DMS 273 treated with DMSO at 0.1 percent for 48 hours (cell line): Measurements from ENCODE around the gene TSSK3.
"Not testable (repeated sequence)": the region's sequence is repeated elsewhere in the genome, so short reads cannot be mapped to it uniquely, and the experiment has no call there.

Experiments
- DNase-seq: peaks from one replicate; lab custom pipeline; 2025; lab: John Stamatoyannopoulos, UW

The TSSK3 gene

DNA sequence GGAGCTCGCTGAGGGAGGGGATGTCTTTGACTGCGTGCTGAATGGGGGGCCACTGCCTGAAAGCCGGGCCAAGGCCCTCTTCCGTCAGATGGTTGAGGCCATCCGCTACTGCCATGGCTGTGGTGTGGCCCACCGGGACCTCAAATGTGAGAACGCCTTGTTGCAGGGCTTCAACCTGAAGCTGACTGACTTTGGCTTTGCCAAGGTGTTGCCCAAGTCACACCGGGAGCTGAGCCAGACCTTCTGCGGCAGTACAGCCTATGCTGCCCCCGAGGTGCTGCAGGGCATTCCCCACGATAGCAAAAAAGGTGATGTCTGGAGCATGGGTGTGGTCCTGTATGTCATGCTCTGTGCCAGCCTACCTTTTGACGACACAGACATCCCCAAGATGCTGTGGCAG, 1.4 kb downstream of the TSSK3 start:
- no peak for DNase-seq

DNA sequence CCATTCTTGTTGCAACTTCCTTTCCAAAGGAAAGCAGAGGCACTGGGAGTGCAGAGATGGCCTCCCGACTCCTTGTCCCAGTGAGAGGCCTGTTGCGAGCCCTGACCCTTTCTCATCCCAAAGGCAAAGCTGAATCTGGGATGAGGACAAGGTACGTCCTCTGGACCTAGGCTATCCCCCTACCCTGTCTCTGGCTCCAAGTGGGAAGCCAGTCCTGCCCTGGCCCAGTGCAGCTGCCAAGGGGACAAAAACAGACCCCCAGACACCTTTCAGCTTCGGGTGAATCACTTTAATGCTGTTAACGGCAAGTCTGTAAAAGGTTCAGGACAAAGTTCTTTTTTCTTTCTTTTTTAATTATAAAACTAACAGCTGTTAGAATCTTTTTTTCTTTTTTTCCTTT, 2.5 kb downstream of the TSSK3 start:
- DNase-seq, result no peak

DNA sequence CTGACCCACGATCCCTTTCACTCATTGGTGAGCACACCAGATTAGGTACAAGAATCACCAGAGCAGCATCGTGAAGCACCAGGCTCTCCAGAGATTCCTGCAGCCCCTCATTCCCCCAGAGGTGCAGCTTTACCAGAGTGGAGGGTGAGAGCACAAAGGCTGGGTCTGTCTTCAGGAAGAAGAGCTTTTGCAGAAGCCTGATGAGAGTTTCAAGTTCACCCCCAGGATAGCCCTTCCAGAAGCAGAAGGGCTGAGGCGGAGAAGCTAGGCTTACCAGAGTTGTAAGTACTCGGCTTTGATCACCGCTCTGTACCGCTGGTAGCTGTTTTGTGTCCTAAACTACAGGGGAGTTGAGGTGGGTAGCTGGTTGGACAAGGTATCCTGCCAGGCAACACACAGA, 3.1 kb downstream of the TSSK3 start:
- no peak for DNase-seq

DNA sequence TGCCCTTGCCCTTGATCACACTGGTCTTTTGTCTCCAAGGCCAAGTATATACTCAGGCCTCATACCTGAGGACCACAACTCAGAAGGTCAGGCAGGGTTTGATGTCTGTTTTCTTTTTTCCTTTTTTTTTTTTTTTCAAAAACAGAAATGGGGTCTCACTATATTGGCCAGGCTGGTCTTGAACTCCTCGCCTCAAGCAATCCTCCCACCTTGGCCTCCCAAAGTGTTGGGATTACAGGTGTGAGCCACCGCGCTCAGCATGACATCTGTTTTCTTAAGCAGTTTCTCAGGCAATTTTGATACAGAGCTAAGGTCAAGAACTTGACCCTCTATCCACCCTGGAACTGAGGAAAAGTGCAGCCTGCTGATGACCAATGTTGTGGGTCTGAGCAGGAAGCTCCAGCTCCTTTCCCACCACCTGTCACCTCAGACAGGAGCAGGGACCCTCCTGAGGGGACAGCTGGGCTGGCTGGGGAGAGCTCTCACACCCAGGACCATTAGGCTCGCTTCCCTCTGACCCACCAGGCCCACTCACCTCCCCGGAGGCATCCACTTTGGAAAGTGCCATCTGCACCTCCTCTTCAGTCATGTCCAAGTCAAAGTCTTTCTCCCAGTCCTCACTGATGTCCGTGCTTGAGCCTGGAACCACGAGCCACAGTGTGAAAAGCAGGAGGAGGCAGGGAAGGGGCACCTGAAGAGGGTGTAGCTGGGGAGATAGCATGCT, 5.7 kb downstream of the TSSK3 start:
- no peak for DNase-seq

DNA sequence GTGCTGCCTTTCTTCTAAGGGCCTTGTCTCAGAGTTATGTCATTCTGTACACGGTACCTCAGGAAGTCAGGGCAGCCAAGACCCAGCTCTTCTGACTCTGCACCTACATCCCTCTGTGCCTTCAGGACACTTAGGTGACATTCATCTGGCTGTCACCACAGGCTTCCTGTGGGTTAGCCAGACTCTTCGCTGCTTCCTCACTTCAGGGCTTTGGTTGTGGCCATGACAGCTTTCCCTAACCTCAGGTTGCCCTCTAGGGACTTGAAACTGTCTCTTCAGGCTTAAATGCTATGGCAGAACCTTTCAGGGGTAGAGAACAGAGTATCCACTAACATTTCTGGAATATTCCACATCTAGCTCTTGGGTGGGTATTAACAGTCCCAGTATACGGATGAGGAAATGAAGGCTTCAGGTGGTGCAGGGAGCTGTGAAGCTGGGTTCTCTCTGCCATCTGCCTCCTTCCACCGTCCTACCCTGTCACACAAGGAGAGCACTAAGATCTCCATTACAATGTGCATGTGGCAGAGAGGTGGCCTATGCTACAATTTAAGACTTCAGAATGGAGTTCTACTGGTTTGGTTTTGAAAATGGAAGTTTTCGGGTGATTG, 9.9 kb downstream of the TSSK3 start:
- no peak for DNase-seq

DNA sequence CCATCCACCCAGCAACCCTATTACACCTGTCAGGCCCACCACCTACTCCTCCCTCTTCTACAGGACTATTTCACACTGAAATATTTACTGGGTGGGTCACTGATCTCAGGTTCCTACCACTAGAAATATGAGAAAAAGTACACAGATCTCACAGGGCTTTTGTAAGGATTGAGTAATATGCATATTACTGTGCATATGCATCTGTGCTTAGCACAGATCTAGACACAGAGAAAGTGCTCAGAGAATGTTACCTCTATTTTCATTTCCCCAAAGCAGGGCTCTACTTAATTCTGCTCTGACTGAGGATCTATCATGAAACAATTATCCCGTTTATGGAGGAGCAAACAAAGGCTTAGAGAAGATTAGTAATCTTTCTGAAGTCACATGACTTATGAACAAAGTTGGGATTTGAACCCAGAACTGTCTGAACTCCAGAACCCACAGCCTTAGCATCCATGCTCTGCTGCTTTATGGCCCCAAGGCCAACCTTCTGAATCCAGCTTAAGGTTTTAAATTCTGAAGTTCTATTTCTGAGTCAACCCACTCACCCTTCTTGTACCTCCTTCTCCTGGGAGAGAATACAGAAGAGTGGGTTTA, 11.8 kb downstream of the TSSK3 start:
- DNase-seq, result no peak

DNA sequence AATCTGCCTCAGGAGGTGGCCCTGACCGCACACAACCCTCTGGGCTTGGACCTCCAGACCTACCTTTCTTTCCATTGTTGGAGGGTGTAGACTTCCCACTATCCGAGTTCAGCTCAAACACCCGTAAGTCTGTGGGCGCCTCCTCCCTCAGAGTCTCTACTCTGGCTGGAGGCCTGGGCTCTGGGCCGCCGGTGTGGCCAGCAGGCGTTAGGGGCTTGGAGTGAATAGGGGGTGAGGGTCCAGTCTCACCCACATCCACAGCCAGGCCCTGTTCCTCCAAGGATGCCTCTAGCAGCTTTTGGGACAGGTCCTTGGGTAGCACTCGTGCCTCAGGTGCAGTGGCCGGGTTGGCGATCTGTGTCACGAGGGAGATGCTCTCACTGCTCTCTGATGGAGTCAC, 13.9 kb downstream of the TSSK3 start:
- DNase-seq, result no peak

DNA sequence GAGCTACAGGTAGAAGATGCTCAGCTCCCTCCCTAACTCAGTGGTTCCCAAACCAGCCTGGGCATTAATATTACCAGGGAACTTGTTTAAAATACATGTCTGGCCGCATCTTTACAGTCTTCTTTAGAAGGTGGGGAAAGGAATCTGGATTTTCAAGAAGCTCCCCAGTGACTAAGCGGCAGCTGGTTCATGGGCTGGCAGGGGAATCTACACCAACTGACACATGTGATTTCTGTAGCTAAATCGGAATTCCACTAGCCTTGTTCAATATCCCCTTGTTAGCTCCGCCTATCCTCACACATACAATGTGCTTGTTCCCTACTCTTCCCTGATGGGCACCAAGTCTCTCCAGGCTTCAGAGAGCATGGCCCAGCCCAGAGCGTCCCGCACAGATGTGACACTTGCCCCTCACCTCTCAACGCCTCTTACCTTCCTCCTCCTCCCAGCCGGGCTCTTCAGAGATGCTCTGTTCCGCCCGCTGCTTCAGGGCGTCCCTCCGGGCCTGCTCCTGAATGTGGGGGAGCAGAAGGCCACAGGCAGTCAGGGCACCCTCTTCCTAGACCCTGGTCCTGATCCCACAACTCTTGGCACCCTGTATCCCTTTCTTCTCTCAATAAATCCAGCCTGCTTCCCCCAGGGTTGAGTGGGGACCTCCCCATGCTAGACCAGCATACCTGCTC, 15.3 kb downstream of the TSSK3 start:
- DNase-seq, result no peak

DNA sequence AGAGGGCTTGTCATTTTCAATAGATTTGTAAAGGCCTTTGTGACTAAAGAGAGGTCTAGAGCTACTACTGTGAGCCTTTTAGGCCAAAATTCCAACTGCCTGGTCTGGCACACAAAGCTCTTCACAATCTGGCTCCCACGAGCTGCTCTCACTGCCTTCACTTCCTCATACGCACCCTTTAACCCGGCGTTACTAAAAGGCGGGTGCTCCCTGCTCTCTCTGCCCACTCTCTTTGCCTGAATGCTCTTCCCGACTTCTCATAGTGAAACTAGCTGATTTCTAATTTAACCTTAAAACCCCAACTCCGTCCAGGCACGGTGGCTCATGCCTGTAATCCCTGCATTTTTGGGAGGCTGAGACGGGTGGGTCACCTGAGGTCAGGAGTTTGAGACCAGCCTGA, 17.7 kb downstream of the TSSK3 start:
- no peak for DNase-seq

DNA sequence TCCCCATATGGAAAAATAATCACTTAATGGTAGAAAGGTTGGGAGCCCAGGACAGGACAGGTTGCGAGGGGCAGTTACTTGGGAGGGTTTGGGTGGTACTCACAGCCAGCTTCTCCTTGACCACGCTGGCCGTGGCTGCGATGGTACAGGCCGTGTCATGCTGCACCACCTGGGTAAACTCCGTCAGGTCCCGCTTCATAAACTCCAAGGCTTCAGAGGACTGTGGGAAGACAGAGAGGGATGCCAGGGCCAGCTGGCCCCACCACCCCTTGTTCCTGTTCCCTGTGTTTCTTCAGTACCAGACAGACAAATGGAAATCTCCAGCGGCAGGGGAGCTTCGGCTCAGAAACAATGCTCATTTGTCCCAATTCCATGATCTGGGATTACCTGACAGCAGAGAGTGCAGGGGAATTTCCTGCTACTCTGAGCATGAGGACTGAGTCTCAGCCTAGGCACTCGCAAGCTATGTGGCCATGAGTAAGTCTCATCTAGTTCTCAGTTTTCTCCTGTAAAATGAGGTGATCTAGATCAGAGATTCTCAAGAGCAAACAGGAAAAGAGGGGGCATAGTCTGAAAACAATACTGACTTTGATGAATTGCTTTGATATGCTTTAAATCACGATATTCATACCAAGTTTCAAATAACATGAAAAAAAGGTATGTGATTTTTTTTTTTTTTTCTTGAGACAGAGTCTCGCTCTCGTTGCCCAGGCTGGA, 24.5 kb downstream of the TSSK3 start:
- DNase-seq, result no peak

DNA sequence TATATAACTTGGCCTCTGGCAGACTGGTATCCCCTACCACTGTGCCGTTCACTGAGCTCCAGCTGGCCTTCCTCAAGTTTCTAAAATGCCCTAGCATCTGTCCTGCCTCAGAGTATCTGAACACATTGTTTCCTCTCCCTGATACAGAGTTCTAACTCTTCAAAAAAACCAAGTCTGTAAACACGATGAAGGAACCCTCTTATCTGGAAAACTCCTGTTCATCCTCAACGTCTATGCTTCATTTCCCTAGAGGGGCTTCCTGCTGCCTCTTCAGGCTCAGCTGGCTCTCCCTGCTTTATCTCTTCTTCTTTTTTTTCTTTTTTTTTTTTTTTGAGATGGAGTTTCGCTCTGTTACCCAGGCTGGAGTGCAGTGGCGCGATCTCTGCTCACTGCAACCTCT, 26.3 kb downstream of the TSSK3 start:
- no peak for DNase-seq

DNA sequence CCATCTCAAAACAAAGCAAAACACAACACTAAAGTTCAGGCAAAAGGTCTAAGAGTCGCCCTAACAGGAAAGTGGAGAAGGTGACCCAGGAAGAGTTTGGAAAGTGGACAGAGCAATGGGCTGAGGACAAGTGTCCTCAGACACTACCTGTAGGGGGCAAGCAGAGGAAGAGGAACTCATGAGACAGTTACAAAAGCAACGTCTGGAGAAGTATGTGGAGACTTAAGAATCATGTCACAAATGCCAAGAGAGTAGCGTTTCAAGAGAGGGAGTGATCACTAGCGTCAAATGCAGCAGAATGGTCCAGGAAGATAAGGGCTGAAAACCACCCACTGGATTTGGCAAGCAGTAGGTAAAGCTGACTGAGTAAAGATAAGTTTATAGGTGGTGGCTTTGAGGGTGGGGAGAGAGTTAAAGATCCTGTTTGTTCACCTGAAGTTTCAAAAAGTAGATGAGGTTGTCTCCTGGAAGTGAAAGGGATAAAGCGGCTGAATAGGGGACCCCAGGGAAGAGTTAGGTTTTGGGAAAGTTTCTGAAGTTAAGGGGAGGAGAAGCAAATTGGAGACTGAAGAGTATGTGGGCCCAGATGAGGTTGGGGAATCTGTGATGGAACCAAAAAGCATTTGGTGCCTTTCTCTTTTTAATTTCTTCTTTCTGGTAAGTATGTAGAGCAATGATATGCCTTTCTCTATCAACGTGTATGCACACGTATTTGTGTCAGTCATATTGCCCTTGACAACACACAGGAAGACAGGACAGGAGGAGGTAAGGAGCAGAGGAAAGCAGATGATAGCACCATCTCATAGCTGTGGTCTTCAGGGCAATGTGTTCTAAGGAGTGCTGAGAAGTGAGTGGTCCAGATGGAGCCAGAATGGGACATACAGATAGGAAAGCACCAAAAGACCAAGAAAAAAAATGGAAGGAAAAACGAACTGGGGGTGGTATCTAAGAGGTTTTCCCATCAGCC, 28.8 kb downstream of the TSSK3 start:
- no peak for DNase-seq

DNA sequence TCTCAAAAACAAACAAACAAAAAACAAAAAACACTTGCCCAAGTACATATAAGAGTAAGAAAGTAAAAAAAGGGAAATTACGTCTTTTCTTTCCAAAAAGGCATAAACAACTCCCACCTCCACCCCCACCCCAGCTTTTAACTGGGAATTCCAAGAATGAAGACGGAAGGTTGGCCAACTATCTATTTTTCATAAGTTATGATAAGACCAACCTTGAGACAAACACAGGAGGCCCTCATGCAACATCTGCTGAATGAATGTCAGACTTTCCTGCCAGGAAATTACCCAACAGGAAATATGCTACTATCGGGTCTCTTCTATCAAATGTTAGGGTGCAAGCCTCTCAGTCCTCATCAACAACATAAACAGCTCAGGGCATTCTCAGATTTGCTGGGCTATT, 30.0 kb downstream of the TSSK3 start:
- no peak for DNase-seq

DNA sequence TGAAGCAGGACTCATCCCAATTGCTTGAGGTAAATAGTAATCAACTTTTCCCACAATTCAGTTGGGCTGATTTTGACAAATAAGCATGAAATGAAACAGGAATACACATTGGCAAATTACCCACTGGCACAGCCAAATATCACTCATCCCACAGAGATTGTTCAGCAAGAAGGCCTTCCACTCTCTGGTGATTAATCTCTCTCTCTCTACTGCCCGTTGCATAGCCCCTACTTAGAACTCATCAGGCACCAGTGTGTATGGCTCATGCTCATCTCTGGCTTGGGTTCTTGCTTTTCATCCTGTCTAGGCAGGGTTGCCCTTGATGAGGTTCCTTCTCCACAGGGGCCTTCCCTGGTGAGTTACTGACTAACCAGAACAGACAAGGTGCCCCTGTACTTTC, 30.8 kb downstream of the TSSK3 start:
- no peak for DNase-seq

DNA sequence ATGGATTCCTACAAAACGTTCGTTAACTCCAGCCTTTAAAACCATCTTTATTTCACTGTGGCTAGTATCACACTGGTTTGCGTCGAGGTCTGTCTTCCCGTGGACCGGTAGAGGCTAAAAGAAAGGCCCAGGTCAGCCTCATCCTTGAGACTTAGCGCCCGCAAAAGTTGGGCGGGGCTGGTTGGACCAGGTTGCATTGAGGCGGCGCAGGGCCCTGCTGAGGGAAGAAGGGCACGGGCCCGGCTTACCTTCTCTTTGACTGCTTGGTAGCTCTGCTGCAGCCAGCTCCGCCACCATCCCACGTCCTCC, 31.4 kb downstream of the TSSK3 start:
- no peak for DNase-seq

DNA sequence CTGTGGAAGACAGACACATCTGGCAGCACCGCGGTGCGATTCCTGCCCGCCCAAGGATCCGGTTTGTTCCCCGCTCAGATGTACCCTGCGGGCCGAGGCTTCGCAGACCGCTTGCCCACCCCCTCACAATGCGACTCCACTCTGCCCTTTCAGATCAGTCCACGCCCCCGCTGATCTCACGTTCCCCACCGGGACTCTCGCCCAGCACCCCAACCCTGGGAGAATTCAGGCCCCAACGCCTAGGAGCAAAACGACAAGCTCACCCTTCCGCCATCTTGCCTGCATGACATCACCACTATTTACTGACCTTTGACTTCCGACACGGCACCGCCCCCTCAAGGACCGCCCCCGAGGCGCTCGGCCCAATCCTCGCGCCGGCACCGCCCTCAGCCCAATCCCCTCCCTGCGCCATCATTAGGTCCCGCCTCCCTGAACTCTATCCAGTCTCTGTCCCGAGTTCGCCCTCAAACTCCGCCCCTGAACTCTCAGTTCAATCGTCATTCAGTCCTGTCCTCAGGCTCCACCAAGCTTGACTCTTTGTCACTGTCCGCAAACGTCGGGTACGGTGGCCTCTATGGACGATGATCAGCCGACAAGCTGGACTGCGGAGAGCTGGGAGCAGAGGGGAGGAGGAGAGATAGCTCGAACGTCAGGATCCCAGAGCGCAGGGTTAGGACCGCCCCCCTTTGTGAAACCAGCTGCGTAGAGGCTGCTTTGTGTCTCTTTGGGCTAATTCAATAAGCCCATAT, 32.0 kb downstream of the TSSK3 start, which contains the start of gene BSDC1:
TSS of gene BSDC1 (minus strand) at position 301 of the 749 bp plus-strand sequence. CDS start at position 274, 27 bp downstream.
- DNase-seq, result peak; percentile 96

DNA sequence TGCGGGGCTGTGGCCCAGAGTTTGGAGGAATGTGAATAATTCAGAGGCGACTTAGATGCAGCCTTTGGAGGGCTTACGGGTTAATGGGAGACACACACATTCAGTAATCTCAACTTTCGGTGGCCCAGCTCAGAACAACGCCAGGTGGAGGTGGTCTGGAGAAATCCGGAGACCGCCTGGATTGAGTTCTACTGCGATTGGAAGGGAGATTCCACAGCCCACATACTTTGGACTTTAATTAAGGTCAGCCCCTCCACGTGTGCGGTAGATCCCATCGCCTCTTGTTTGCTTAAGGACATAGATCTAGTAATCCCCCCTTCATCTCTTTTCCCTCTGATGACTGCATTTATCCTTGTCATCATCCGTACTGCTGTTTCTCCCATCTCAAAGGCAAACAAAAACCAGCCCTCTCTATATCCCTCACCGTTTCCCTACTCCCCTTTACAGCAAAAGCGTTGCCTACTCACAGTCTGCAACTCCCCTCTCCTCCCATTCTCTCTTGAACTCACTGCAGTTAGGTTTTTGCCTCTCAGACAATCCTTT, 32.6 kb downstream of the TSSK3 start:
- DNase-seq, result peak; percentile 14

DNA sequence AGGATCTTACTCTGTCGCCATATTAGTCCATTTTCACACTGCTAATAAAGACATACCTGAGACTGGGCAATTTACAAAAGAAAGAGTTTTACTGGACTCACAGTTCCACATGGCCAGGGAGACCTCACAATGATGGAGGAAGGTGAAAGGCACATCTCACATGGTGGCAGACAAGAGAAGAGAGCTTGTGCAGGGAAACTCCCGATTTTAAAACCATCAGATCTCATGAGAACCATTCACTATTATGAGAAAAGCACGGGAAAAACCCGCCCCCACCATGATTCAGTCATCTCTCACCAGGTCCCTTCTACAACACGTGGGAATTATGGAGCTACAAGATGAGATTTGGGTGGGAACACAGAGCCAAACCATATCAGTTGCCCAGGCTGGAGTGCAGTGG, 34.2 kb downstream of the TSSK3 start:
- not testable (repeated sequence) for DNase-seq

DNA sequence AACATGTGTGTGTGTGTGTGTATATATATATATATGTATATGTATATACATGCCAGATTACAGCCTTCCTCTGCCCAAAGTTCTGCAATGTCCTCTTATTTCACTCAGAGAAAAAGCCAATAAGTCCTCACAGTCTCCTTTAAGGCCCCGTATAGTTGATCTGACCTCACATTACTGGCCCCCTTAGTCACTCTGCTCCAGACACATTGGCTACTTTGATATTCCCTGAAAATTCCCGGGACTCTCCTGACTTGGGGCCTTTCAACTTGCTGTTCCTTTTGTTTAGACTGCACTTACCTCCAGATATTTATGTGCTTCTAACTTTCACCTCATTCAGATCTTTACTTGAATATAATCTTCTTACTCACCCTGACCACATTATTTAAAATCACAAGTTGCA, 36.1 kb downstream of the TSSK3 start:
- no peak for DNase-seq

DNA sequence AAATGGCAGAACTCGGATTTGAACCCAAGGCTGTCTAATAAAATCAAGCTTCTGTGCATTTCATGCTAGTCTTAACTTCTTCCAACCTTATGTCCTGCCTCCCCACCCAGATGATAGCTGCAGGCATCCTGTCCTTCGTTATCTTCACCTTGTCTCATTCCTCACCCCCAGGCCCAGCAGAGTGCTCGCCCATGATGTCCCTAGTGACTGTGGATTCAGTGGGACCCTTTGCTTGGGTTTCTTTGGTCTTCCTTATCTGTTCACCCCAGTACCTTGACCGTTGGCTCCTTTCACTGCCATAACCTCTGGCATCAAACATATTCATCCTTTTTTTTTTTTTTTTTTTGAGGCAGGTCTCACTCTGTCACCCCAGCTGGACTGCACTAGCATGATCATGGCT, 37.5 kb downstream of the TSSK3 start:
- no peak for DNase-seq
